GM12891 (cell line): ENCODE data around the gene TRIM38.

Source experiments
- DNase-seq: peaks from one replicate; pipeline ENCODE4 v3.0.0; 2011; ENCODE audit warnings: low spot score; ENCODE audit not compliant: insufficient read length
- FAIRE-seq: peaks from 2 replicates; lab custom pipeline; 2011; peaks lifted over from hg19 to GRCh38; lab: Jason Lieb, UNC
- PAX5 ChIP-seq: IDR thresholded peaks from 2 replicates; pipeline ENCODE4 v1.6.1; 2011; ENCODE audit warnings: low read length, moderate library complexity, mild to moderate bottlenecking; ENCODE audit not compliant: insufficient read depth, severe bottlenecking
- POLR2A ChIP-seq: IDR thresholded peaks from 2 replicates; pipeline ENCODE4 v1.6.1; 2011; ENCODE audit warnings: low read depth, low read length, control low read depth
- POLR2AphosphoS5 ChIP-seq: IDR thresholded peaks from 2 replicates; pipeline ENCODE4 v1.6.1; 2011; ENCODE audit warnings: low read depth, low read length, control low read depth
- POU2F2 ChIP-seq: IDR thresholded peaks from 2 replicates; pipeline ENCODE4 v1.6.1; 2011; ENCODE audit warnings: low read depth, mild to moderate bottlenecking, control low read depth, low read length, moderate library complexity
- SPI1 ChIP-seq: IDR thresholded peaks from 2 replicates; pipeline ENCODE4 v1.6.1; 2011; ENCODE audit warnings: low read depth, low read length, control low read depth
- TAF1 ChIP-seq: IDR thresholded peaks from 2 replicates; pipeline ENCODE4 v1.6.1; 2011; ENCODE audit warnings: low read depth, low read length, control low read depth

The TRIM38 gene

GRCh38 chr6:25951296-25952032, 11.1 kb upstream of the TRIM38 start:
- TF ChIP-seq TAF1 (no peak), PAX5 (no peak), POLR2AphosphoS5 (no peak), POLR2A (no peak), SPI1 (no peak), POU2F2 (no peak)
- FAIRE-seq (no peak), DNase-seq (no peak)

- FAIRE-seq = no peak
- DNase-seq = no peak
- no peak for TF ChIP-seq POLR2AphosphoS5
Observed at GRCh38 chr6:25952535-25952934, 10.1 kb upstream of the TRIM38 start.

GRCh38 chr6:25953733-25954132, 8.9 kb upstream of the TRIM38 start:
- FAIRE-seq (no peak), DNase-seq (no peak)
- TF ChIP-seq SPI1 (no peak), POLR2A (no peak), POLR2AphosphoS5 (no peak), PAX5 (no peak), POU2F2 (no peak), TAF1 (no peak)

- FAIRE-seq (no peak), DNase-seq (no peak)
- TF ChIP-seq POLR2A (no peak), TAF1 (no peak), SPI1 (no peak), PAX5 (no peak), POLR2AphosphoS5 (no peak), POU2F2 (no peak)
Observed at GRCh38 chr6:25954756-25955155, 7.8 kb upstream of the TRIM38 start.

- DNase-seq (no peak), FAIRE-seq (no peak)
- TF ChIP-seq POU2F2 = no peak
- no peak for TF ChIP-seq POLR2AphosphoS5
- TF ChIP-seq TAF1 = no peak
- TF ChIP-seq POLR2A = no peak
- no peak for TF ChIP-seq PAX5
- TF ChIP-seq SPI1 = no peak
Observed at GRCh38 chr6:25956226-25956625, 6.4 kb upstream of the TRIM38 start.

- FAIRE-seq (no peak), DNase-seq (no peak)
- TF ChIP-seq TAF1 (no peak), POLR2A (no peak), POLR2AphosphoS5 (no peak), SPI1 (no peak), POU2F2 (no peak), PAX5 (no peak)
Observed at GRCh38 chr6:25958700-25959162, 3.9 kb upstream of the TRIM38 start.

GRCh38 chr6:25959890-25960536, 2.6 kb upstream of the TRIM38 start:
- FAIRE-seq (no peak), DNase-seq (no peak)
- TF ChIP-seq POU2F2 = no peak
- no peak for TF ChIP-seq POLR2AphosphoS5
- TF ChIP-seq TAF1 = no peak
- TF ChIP-seq POLR2A = no peak
- TF ChIP-seq SPI1 = no peak
- TF ChIP-seq PAX5 = no peak

- no peak for DNase-seq
- no peak for FAIRE-seq
- no peak for TF ChIP-seq POLR2AphosphoS5
- no peak for TF ChIP-seq POLR2A
- TF ChIP-seq TAF1 = no peak
- no peak for TF ChIP-seq PAX5
- TF ChIP-seq POU2F2 = no peak
- TF ChIP-seq SPI1 = no peak
Observed at GRCh38 chr6:25960734-25961133, 1.9 kb upstream of the TRIM38 start.

GRCh38 chr6:25961619-25962148, 918 bp upstream of the TRIM38 start:
- DNase-seq (no peak), FAIRE-seq (no peak)
- TF ChIP-seq SPI1 (no peak), POU2F2 (no peak), PAX5 (no peak), TAF1 (no peak), POLR2AphosphoS5 (no peak), POLR2A (no peak)
